ENCODE results near the gene OR1K1.
"Not testable (repeated sequence)": the region's sequence is repeated elsewhere in the genome, so short reads cannot be mapped to it uniquely, and the experiment has no call there.

Gene OR1K1

GRCh38 chr9:122809261-122809660, 9.3 kb downstream of the OR1K1 start:
- DNase-seq; in situ Hi-C loops (cut with HindIII; ENCODE audit: low pct_ligation_motif_present, low pct_unique_long_range_greater_than_20kb, low sequenced_read_pairs): not testable (repeated sequence)

DNA sequence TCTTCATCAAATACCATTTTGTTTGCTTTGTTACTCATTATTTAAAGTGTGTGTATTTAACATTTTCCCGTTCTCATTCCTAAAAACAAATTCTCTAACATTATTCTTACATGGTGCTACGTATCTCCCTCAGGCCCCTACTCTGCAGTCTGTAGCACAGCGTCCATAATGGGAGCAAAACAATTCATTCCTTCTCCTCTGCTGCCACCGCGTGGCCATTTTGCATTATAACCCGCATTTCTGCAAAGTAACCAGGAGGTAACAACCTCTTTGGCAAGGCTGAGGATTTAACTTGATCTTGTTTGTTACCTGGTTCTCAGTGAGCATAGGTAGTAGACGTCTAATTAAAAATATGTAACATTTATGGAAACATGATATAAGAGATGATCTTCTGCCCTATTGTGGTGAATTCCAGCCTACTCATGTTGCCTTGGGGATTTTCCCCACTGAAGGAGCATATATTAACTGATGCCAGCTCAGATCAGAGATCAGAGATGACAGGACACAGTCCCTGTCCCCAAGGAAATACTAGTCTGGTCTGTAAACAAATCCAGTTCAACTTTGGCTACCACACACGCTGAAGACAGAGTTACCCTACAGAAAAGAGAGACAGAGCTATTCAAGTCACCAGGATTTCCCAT, 10.5 kb downstream of the OR1K1 start:
- DNase-seq, result peak; percentile 68
- in situ Hi-C loops (cut with HindIII; ENCODE audit: low pct_ligation_motif_present, low pct_unique_long_range_greater_than_20kb, low sequenced_read_pairs), result no loop called here

DNA sequence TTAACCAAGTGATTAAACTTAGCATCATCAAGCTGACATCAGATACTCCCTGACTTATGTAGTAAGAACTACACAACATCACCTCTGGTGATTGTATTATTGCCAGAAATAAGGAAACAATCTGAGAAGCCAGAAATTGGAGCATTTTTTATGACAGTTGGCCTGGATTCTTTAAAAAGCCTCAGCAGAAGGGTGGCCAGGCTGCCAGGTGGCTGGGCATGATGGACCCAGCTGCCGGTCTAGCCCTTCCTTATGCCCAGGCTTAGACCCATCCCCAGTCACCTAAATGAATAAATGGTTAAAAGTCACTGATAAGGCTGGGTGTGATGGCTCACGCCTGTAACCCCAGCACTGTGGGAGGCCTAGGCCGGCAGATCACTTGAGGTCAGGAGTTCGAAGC, 12.8 kb downstream of the OR1K1 start:
- in situ Hi-C loops (cut with HindIII; ENCODE audit: low pct_ligation_motif_present, low pct_unique_long_range_greater_than_20kb, low sequenced_read_pairs), result no loop called here
- DNase-seq, result no peak

GRCh38 chr9:122814545-122814944, 14.6 kb downstream of the OR1K1 start:
- in situ Hi-C loops (cut with HindIII; ENCODE audit: low pct_ligation_motif_present, low pct_unique_long_range_greater_than_20kb, low sequenced_read_pairs), result no loop called here
- no peak for DNase-seq

- DNase-seq, result no peak
- in situ Hi-C loops (cut with HindIII; ENCODE audit: low pct_ligation_motif_present, low pct_unique_long_range_greater_than_20kb, low sequenced_read_pairs), result no loop called here
Observed at GRCh38 chr9:122815544-122815943, 15.6 kb downstream of the OR1K1 start.

DNA sequence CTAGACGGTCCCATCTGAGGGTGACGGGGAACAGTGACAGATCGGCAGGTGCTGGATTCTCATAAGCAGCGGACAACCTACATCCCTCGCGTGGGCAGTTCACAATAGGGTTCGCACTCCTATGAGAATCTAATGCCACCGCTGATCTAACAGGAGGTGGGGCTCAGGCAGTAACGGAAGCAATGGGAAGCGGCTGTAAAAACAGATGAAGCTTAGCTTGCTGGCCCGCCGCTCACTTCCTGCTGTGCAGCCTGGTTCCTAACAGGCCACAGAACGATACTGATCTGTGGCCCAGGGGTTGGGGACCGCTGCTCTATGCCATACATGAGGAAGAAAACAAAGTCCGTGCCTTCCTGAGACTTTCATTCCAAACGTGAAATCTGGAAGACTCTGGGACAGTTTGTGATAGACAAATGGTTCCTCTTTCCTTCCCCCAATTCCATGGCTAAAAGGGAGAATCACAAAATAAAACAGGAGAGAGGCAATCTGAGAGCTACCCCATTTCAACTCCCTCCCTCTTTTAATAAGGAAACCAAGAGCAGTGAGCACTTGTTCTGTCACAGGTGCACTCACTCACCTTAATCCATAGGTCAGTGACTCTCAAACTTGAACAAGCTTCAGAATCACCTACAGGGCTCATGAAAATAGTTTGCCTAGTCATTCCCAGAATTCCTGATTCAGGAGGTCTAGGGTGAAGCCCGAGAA, 16.4 kb downstream of the OR1K1 start:
- in situ Hi-C loops (cut with HindIII; ENCODE audit: low pct_ligation_motif_present, low pct_unique_long_range_greater_than_20kb, low sequenced_read_pairs), result no loop called here
- DNase-seq, result no peak

DNA sequence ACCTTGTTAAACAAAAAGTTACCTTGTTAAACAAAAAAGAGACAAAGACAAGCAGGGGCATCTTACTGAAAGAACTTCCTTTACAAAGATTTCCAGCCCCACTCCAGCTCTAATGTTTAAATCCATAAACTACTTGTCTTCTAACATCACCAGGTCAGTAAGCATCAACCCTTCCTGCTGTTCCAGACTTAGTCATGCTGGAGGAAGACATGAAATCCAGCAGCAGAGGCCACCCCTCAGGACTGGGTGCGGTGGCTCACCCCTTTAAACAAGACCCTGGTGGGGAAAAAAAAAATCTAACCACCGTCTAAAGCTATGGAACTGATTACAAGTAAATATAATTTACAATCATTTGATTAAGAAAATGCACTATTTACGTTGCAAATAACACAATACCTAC, 19.4 kb downstream of the OR1K1 start:
- no peak for DNase-seq
- in situ Hi-C loops (cut with HindIII; ENCODE audit: low pct_ligation_motif_present, low pct_unique_long_range_greater_than_20kb, low sequenced_read_pairs), result no loop called here

- in situ Hi-C loops (cut with HindIII; ENCODE audit: low pct_ligation_motif_present, low pct_unique_long_range_greater_than_20kb, low sequenced_read_pairs), result no loop called here
- DNase-seq, result no peak
Observed at GRCh38 chr9:122819791-122820489, 20.0 kb downstream of the OR1K1 start.

DNA sequence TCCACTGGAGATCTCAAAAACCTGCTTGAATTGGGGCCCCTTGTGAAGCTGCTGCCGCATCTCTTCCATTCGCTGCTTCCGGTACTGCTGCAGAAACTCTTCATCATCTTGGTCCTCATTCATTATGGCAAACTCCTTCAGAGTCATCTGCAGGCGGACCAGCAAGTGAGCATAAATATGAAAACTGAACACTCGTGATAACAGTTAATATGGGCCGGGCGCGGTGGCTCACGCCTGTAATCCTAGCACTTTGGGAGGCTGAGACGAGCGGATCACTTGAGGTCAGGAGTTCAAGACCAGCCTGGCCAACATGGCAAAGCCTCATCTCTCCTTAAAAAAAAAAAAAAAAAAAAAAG, 20.5 kb downstream of the OR1K1 start:
- in situ Hi-C loops (cut with HindIII; ENCODE audit: low pct_ligation_motif_present, low pct_unique_long_range_greater_than_20kb, low sequenced_read_pairs), result no loop called here
- DNase-seq, result no peak

- in situ Hi-C loops (cut with HindIII; ENCODE audit: low pct_ligation_motif_present, low pct_unique_long_range_greater_than_20kb, low sequenced_read_pairs), result no loop called here
- no peak for DNase-seq
Observed at GRCh38 chr9:122821278-122821943, 21.5 kb downstream of the OR1K1 start.

- DNase-seq, result no peak
- in situ Hi-C loops (cut with HindIII; ENCODE audit: low pct_ligation_motif_present, low pct_unique_long_range_greater_than_20kb, low sequenced_read_pairs), result no loop called here
Observed at GRCh38 chr9:122822056-122822455, 22.1 kb downstream of the OR1K1 start.

GRCh38 chr9:122822938-122823337, 23.0 kb downstream of the OR1K1 start:
- no peak for DNase-seq
- in situ Hi-C loops (cut with HindIII; ENCODE audit: low pct_ligation_motif_present, low pct_unique_long_range_greater_than_20kb, low sequenced_read_pairs), result no loop called here

DNA sequence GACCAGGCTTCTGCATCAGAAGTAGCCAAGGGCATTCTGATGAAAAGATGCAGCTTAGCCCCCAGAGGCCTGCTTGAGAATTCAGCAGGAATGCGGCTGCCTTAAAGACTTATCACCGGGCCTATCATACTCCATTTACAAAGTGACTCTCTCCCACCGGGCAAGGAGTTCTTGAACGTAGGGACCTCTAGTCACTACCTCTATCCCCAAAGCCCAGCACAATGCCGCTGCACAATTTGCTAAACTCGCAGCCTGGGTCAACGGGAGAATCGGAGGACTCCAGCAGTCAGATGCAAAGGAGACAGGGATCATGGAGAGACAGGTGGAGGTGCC, 27.8 kb downstream of the OR1K1 start:
- in situ Hi-C loops (cut with HindIII; ENCODE audit: low pct_ligation_motif_present, low pct_unique_long_range_greater_than_20kb, low sequenced_read_pairs), result no loop called here
- peak; percentile 14 for DNase-seq

GRCh38 chr9:122828965-122829284, 29.0 kb downstream of the OR1K1 start:
- in situ Hi-C loops (cut with HindIII; ENCODE audit: low pct_ligation_motif_present, low pct_unique_long_range_greater_than_20kb, low sequenced_read_pairs); DNase-seq: not testable (repeated sequence)

GRCh38 chr9:122832194-122832593, 32.3 kb downstream of the OR1K1 start:
- no peak for DNase-seq
- in situ Hi-C loops (cut with HindIII; ENCODE audit: low pct_ligation_motif_present, low pct_unique_long_range_greater_than_20kb, low sequenced_read_pairs), result no loop called here

DNA sequence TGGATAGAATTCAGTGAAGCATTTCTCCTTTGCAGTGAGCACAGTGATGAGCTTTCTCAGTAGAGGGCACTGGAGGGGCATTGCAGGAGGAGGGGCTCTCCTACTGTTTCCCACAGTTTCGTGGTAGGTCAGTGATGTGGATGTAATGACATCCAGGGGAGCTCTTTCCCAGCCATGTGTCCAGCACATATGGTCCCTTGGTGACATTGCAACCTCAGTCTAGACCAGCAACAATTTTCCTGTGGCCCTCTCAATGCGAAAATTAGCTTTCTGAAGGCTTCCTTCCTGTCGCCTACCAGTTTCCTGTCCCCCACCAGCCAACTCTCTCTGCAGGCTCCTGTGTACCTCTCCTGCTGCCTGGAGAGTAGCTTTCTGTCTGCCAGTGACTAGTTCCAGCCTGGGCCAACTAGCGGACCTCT, 35.4 kb downstream of the OR1K1 start:
- DNase-seq, result no peak
- in situ Hi-C loops (cut with HindIII; ENCODE audit: low pct_ligation_motif_present, low pct_unique_long_range_greater_than_20kb, low sequenced_read_pairs), result no loop called here

DNA sequence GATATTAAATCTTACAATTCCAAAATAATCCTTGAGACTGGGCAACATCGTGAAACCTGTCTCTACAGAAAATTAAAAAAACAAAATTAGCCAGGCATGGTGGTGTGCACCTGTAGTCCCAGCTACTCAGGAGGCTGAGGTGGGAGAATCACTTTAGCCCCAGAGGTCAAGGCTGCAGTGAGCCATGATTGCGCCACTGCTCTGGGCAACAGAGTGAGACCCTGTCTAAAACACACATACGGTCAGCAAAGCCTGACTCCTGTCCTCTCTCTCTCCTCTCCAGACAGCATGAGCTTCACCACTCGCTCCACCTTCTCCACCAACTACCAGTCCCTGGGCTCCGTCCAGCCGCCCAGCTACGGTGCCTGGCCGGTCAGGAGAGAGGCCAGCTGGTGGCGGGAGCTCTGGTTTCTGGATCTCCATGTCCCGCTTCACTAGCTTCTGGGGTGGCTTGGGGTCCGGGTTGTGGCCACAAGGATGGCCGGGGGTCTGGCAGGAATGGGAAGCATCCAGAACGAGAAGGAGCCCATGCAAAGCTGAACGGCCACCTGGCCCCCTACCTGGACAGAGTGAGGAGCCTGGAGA, 37.4 kb downstream of the OR1K1 start:
- in situ Hi-C loops (cut with HindIII; ENCODE audit: low pct_ligation_motif_present, low pct_unique_long_range_greater_than_20kb, low sequenced_read_pairs), result no loop called here

GRCh38 chr9:122838441-122838840, 38.5 kb downstream of the OR1K1 start:
- DNase-seq; in situ Hi-C loops (cut with HindIII; ENCODE audit: low pct_ligation_motif_present, low pct_unique_long_range_greater_than_20kb, low sequenced_read_pairs): not testable (repeated sequence)

More for the DNA sequence above, 37.4 kb downstream of the OR1K1 start:
- no peak for DNase-seq

DNA sequence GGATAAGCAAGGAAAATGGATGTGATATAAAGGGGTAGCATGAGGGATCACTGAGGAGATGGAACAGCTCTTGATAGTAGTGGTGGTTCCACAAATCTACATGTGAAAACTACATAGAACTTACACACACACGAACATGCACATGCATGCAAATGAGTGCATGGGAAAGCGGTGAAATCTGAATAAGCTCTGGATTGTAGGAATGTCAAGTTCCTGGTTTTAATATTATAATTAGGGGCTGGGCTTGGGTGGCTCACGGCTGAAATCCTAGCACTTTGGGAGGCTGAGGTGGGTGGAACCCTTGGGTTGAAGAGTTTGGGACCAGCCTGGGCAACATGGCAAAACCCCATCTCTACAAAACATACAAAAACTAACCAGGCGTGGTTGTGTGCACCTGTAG, 41.6 kb downstream of the OR1K1 start:
- in situ Hi-C loops (cut with HindIII; ENCODE audit: low pct_ligation_motif_present, low pct_unique_long_range_greater_than_20kb, low sequenced_read_pairs), result no loop called here
- DNase-seq, result no peak

All from ACHN (cell line).